ENCODE results near the gene CYSTM1.

- no peak for TF ChIP-seq POLR2AphosphoS5 (IDR thresholded peaks at IDR 0.05)
- no peak for TF ChIP-seq CTCF (IDR thresholded peaks at IDR 0.05)
These were observed 3.1 kb downstream of the CYSTM1 start for GRCh38 chr5:140178086-140178410.

All from suprapubic skin (tissue), 3 donors.